Lower lobe of right lung (tissue), 2 donors: ENCODE data around the gene BZW1. TPM values are rescaled to one million over a fixed set of nuclear protein-coding genes. Genes with fewer than 3 reads are reported as not detected.

Experiments
- ATAC-seq, 2 donors: fragments of 200-7000 bp; cut with Tn5 transposase; one replicate each; pipeline ENCODE4 v1.9.1; 2020 to 2022; ENCODE audit warnings: mild to moderate bottlenecking in 2 of 2, moderate library complexity in 2 of 2
- DNase-seq: peaks from one replicate; pipeline ENCODE4 v3.0.0-alpha.2; 2020
- H3K27ac ChIP-seq: fragments of 200-600 bp; one replicate; pipeline ENCODE4 v1.8.0; 2022
- H3K27me3 ChIP-seq: fragments of 200-600 bp; one replicate; pipeline ENCODE4 v1.8.0; 2022; ENCODE audit warnings: low read depth
- H3K36me3 ChIP-seq: fragments of 200-600 bp; one replicate; pipeline ENCODE4 v1.8.0; 2022; ENCODE audit warnings: mild to moderate bottlenecking
- H3K4me1 ChIP-seq: fragments of 200-600 bp; one replicate; pipeline ENCODE4 v1.8.0; 2022
- H3K4me3 ChIP-seq: fragments of 200-600 bp; one replicate; pipeline ENCODE4 v1.8.0; 2022; ENCODE audit warnings: mild to moderate bottlenecking
- H3K9me3 ChIP-seq: fragments of 200-600 bp; one replicate; pipeline ENCODE4 v1.8.0; 2022
- intact Hi-C: fragments of 100-400 bp; cut with DNase I; formaldehyde crosslinking; loops from one replicate; pipeline ENCODE4 v1.11.0; 2022
- total RNA-seq: library from RNA; stranded (reverse); fragmentation: NEBNext Ultra II Directional; extraction: Animal tissue kit (Norgen Biotek cat#: 25700); gene quantifications from one replicate; pipeline ENCODE4 v1.2.1, GENCODE V29; 2021
- TF ChIP-seq, protein P1 (sequence below): fragments of 200-600 bp; IDR thresholded peaks from one replicate; pipeline ENCODE4 v1.8.0; 2022; ENCODE audit warnings: antibody characterized with exemption, mild to moderate bottlenecking
- donor health status: DM: no; HTN: yes; CAD: no; lungs with severe emphysema.

The BZW1 gene
- total RNA-seq, 1 donor from 2014 or later: 154 TPM

GRCh38 chr2:200839513-200839912 lies 27.8 kb downstream of the BZW1 start:
- Histone ChIP-seq H3K27ac (no peak overlapping the region), H3K9me3 (peaks cover 7% of the 10 kb centered on the region), H3K36me3 (no peaks in the 10 kb centered on the region), H3K4me3 (no peak overlapping the region), H3K27me3 (no peaks in the 10 kb centered on the region), H3K4me1 (no peaks in the 10 kb centered on the region)
- TF ChIP-seq, protein P1, sequence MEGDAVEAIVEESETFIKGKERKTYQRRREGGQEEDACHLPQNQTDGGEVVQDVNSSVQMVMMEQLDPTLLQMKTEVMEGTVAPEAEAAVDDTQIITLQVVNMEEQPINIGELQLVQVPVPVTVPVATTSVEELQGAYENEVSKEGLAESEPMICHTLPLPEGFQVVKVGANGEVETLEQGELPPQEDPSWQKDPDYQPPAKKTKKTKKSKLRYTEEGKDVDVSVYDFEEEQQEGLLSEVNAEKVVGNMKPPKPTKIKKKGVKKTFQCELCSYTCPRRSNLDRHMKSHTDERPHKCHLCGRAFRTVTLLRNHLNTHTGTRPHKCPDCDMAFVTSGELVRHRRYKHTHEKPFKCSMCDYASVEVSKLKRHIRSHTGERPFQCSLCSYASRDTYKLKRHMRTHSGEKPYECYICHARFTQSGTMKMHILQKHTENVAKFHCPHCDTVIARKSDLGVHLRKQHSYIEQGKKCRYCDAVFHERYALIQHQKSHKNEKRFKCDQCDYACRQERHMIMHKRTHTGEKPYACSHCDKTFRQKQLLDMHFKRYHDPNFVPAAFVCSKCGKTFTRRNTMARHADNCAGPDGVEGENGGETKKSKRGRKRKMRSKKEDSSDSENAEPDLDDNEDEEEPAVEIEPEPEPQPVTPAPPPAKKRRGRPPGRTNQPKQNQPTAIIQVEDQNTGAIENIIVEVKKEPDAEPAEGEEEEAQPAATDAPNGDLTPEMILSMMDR: no peak
- no peak for ATAC-seq
- intact Hi-C loops: no loop called here
- DNase-seq: no peak

DNA sequence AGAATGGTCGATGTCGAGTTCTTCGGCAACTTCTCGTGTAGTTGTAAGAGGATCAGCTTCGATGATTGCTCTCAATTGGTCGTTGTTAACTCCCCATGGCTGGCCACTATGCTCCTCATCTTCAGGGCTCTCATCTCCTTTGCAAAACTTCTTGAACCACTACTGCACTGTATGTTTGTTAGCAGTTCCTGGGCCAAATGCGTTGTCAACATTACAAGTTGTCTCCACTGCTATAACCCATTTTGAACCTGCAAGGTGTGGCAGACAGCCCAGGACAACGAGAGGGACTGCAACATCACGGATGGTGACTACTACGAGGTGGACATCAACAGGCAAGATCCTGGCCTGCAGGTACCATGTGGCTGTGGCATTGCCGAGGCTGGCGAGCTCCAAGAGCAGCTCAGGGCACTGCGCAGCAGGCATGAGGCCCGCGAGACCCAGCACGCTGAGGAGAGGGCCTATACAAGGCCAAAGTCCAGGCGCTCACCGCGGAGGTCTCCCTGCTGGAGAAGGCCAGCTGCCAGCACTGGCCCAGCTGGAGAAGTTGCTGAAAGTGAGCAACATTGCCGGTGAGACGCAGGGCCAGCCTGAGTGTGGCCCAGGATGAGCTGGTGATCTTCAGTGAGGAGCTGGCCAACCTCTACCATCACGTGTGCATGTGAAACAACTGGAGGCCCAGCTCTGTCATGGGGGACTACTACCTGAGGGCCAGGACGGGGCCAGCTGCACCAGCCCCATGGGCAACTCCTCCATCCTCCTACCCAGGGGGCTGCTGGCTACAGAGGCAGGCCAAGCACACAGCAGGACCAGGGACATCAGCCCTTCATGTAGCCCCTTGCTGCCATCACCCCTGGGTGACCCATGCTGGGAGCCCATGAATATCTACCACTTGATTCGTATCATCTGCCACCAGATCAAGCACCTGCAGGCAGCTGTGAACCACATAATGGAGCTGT lies 32.6 kb downstream of the BZW1 start:
- TF ChIP-seq, protein P1: no peak
- H3K4me3 ChIP-seq: no peak overlapping the region
- ATAC-seq: peak in 1 of 2 donors; percentile 34
- no peak overlapping the region for H3K27ac ChIP-seq
- no peaks in the 10 kb centered on the region for H3K9me3 ChIP-seq
- no peaks in the 10 kb centered on the region for H3K36me3 ChIP-seq
- no peaks in the 10 kb centered on the region for H3K4me1 ChIP-seq
- intact Hi-C loops: no loop called here
- H3K27me3 ChIP-seq: no peaks in the 10 kb centered on the region
- no peak for DNase-seq

GRCh38 chr2:200845194-200845593 lies 33.5 kb downstream of the BZW1 start:
- H3K27ac ChIP-seq: no peak overlapping the region
- H3K9me3 ChIP-seq: no peaks in the 10 kb centered on the region
- H3K27me3 ChIP-seq: no peaks in the 10 kb centered on the region
- DNase-seq (no peak), ATAC-seq (peak; percentile 11 to 28)
- H3K4me1 ChIP-seq: no peaks in the 10 kb centered on the region
- peaks cover under 1% of the 10 kb centered on the region for H3K36me3 ChIP-seq
- no peak overlapping the region for H3K4me3 ChIP-seq
- TF ChIP-seq, protein P1: no peak
- intact Hi-C loops: no loop called here

- DNase-seq (no peak), ATAC-seq (peak in 1 of 2 donors; percentile 56)
- intact Hi-C loops: no loop called here
- Histone ChIP-seq H3K4me1 (no peaks in the 10 kb centered on the region), H3K4me3 (no peak overlapping the region), H3K9me3 (no peaks in the 10 kb centered on the region), H3K27me3 (no peaks in the 10 kb centered on the region), H3K27ac (no peak overlapping the region), H3K36me3 (peaks cover 6% of the 10 kb centered on the region)
- TF ChIP-seq, protein P1: no peak
Observed at GRCh38 chr2:200845669-200846325, 34.1 kb downstream of the BZW1 start.

DNA sequence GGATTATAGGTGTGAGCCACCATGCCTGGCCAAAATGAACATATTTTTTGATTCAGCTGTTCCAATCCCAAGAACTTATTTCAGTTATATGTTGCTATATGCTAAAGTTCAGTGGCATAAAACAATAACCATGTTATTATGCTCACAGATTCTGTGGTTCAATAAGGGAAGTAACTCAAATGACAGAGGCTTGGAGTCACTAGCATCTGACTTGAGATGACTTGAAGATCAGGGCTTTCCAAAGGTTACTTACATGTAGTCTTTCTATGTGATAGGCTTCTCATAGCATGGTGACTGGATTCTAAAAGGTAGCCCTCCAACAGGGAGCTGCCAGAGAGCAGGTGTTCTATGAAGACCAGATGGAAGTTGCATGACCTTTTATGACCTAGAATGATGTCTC lies 35.6 kb downstream of the BZW1 start:
- DNase-seq (no peak), ATAC-seq (no peak)
- peaks cover 21% of the 10 kb centered on the region for H3K36me3 ChIP-seq
- H3K27me3 ChIP-seq: no peaks in the 10 kb centered on the region
- no peak overlapping the region for H3K27ac ChIP-seq
- H3K4me3 ChIP-seq: no peak overlapping the region
- TF ChIP-seq, protein P1: no peak
- intact Hi-C loops: no loop called here
- H3K4me1 ChIP-seq: no peaks in the 10 kb centered on the region
- no peaks in the 10 kb centered on the region for H3K9me3 ChIP-seq
